ENCODE results near the gene MFNG. TPM values are rescaled to one million over a fixed set of nuclear protein-coding genes. Genes with fewer than 3 reads are reported as not detected.

Gene MFNG
- polyA plus RNA-seq, 5 donors, result 13.5 to 25.9 (median 20.4) TPM

- no peak for DNase-seq
Observed at GRCh38 chr22:37497062-37497599, 10.9 kb upstream of the MFNG start.

DNA sequence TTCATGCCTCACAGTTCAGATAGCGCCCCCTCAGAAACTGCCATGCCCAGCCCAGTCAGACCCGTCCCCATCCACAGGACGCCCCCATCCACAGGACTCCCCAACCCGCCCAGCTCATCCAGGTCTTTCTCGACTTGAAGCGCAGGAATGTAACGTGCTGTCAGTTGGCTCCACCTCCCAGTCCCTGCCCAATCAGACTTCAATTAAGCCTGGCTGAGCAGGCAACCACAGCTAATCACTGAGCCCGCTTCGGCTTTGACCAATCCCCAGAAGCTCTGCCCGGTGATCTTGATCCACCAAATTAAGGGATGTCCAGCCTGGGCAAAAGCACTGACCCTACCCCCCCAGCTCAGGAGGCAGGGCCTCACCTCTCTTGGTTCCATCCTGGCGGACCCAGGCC lies 10.5 kb upstream of the MFNG start:
- no peak for DNase-seq

- DNase-seq, result no peak
Observed at GRCh38 chr22:37493979-37494378, 7.8 kb upstream of the MFNG start.

- no peak for DNase-seq
Observed at GRCh38 chr22:37492428-37493344, 6.5 kb upstream of the MFNG start.

- DNase-seq, result no peak
Observed at GRCh38 chr22:37491559-37492427, 5.6 kb upstream of the MFNG start.

DNA sequence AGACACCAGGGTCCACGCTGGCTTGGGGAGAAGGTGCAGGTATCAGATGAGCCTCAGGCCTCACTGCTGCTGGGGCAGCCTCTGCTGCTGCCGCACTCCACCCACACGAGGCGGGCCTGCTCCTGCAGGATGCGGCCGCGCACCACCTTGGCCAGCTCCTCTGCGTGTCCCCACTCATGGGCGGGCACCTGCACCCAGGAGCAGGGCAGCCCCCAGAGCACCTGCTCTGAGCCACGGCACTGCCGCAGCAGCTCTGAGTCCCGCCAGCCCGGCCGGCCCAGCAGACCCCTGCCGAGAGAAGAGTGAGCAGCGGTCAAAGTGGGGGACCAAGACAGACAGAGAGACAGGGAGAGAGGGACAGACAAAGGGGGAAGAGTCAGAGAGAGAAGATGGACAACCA lies 4.9 kb upstream of the MFNG start:
- DNase-seq, result no peak

DNA sequence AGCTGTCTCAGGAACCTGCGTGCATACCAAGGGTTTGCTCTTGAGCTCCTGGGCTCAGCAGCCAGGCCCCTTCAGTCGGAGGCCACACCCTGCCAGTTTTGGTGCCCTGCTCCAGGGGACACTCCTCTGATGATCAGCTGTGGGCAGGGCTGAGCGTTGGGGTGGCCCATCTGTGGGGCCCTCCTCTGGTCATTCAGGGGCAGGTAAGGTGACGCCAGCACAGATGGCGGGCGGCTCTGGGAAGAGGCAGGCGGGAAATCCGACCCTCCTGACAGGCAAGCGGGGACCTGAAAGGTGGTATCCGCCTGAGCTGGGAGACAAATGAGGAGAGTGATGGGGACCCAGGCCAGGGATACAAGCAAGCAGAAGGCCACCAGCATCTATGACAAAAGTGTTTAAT lies 3.8 kb upstream of the MFNG start:
- DNase-seq, result no peak

GRCh38 chr22:37488337-37489135 lies 2.4 kb upstream of the MFNG start:
- DNase-seq, result no peak

DNA sequence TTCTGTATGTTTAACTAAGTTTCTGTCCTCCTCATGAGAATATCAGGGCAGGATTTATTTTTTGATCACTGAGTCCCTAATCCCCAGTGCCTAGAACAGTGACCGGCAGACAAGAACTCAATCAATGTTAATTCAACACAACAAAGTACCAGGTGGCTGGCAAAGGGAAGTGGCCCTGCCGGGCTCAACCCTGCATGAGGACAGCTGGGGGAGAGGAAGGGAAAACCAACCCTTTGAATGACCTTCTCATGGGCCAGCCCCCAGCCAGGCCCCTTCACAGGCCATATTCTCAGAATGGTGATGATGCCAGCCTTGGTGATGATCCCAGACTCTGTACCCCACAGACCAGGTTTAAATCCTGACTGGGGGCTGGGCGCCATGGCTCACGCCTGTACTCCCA lies 1.4 kb upstream of the MFNG start:
- no peak for DNase-seq

- no peak for DNase-seq
Observed at GRCh38 chr22:37487129-37487528, 945 bp upstream of the MFNG start.

DNA sequence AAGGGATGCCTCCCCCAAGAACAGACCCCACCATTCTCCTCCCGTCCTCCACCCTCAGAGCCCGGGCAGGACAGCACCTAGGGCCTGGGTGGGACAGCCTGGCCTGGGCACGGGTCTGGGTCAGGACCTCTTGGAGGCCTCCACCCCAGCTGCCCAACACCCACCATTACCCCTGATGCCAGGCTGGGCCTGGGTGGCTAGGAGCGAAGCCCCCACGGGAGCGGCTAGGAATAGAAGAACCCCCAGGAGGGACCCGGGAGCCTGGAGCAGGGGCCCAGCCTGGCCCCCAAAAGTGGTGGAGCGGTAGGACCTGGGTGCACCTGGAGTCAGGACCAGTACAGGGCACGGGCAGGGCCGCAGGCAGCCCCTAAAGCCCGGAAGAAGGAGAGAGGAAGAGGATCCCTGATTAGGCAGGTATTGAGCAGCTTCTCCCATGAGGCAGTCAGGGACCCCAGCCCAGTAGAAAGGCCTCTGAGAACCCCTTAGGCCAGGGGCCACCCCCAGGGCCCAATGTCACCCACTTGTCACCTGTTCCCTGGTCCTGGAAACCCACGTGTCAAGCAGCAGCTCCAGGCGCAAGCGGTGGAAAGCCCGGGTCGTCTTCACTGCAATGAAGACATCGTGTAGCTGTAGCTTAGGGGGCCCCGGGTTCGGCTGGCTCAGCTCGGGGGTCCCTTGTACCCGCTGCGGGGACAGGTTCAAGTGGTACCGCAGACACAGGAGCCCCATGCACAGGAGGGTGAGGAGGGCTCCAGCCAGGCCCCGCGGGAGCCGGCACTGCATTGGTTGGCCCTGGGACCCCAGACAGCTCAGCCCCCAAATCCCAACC lies 575 bp downstream of the MFNG start:
- no peak for DNase-seq

DNA sequence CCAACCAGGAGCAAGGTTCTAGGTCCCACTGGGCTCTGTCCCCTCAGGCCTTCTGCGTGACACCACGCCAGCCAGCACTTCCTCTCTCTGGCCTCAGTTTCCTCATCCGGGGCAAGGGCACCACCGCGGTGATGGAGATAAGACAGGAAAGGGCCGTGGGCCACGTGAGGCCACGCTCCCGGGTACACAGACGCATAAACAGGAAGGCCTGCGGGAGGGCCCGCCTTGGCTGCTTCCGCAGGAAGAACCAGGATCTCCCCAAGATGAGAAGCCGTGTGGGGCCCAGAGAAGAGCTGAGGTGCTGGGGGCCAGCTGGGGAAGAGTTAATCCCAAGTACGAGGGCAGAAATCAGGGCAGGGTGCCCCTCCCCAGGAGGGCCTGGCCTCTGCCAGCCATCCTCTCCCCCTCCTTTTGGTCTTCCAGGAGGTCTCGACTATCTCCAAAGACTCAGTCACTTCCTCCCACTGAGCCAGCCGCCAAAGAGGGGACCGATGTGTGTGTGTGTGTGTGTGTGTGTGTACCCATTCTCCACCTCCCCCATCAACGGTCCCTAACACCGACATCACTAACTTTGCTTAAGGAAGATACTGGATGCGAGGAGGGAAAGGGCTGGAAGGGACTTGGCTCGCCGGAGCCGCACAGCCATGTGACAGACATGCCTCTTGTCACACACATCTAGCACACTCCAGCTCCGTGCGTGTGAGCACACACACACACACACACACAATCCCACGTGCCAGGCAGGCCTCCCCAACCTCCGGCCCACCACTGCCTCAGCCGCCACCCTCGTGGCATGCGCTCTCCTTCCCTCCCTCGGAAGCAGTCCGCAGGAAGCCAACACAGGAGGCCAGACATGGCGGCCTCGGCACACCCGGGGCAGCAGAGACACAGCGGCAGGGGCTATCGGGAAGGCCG lies 1.4 kb downstream of the MFNG start:
- DNase-seq, result no peak

DNA sequence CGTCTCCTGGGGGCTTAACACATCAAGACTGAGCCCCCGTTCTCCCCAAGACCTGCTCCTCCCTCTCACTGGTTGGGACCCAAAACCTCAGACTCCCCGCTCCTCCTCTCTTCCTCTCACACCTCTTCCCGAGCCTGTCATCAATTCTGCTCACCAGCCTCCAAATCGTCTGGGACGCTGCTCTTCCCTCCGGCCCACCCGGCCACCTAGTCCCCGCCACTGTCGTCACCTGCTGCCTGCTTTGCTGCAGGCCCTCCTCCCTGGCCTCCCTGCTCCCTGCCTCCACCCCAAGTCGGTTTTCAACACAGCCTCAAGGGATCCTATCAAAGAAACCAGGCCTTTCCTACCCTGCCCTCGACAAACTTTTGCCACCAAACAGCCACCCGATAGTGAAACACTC lies 3.1 kb downstream of the MFNG start:
- DNase-seq, result no peak

- DNase-seq, result no peak
Observed at GRCh38 chr22:37482244-37482643, 3.9 kb downstream of the MFNG start.

GRCh38 chr22:37481347-37481907 lies 4.8 kb downstream of the MFNG start:
- no peak for DNase-seq

DNA sequence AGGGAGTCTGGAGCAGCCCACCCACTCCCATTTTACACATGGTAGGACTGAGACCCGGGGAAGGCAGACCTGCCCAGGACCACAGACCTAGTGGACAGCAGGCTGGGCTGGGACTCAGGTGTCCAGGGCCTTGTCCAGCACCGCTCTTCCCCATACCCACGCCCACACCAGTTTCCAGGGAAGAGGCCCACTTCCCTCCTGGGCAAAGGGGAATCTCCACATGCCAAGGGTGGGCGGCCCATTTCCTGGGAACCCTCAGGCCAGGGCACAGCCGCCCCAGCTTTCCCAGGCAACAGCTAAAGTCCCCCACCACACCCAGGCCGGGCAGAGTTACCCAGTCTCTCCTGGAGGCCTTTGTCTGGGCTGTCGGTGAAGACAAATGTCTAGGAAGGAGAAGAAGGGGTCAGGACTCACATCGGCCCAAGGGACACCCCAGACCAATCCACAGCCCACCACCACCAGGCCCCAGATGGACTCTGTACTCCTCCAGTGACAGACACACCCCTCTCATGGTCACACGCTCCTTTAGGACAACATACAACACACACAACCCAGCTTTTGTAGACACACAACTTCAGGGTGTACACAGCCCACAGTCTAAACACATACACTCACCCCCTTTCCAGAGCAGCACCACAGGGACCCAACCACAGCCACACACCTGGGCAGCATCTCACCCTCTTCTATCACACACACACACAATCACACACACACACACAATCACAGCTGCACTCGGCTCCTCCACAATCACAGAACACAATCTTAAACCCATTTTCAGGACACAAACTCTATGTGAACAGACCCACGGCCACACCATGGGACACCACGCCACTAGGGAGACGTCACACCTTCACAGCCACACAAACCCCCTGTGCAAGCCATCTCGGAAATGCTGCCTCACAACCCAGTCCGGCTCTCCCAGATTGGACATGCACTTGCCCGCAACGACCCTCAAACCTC lies 5.5 kb downstream of the MFNG start:
- no peak for DNase-seq

- no peak for DNase-seq
Observed at GRCh38 chr22:37479196-37479595, 7.0 kb downstream of the MFNG start.
